ENCODE results near the gene UBE2V1.

Gene UBE2V1

GRCh38 chr20:50092436-50092835 lies 20.5 kb downstream of the UBE2V1 start:
- H4K20me1 ChIP-seq (ENCODE audit: low read depth, low read length), result no peaks in the 10 kb centered on the region
- H3K9ac ChIP-seq (ENCODE audit: low read length), result no peak overlapping the region
- no peaks in the 10 kb centered on the region for H3K27me3 ChIP-seq (ENCODE audit: low read length)
- H3K79me2 ChIP-seq (ENCODE audit: insufficient read depth, low read length), result peaks cover 27% of the 10 kb centered on the region
- no peak overlapping the region for H3K4me2 ChIP-seq (ENCODE audit: low read depth, low read length, poor library complexity, severe bottlenecking)
- no peaks in the 10 kb centered on the region for H3K9me2 ChIP-seq (replicated peaks; ENCODE audit: insufficient read depth, low read length)
- H3K9me3 ChIP-seq (ENCODE audit: insufficient read depth, low read length), result no peaks in the 10 kb centered on the region
- TF ChIP-seq CTCF (IDR thresholded peaks at IDR 0.05; ENCODE audit: insufficient read depth, low read length, poor library complexity, severe bottlenecking) (no peak), EZH2phosphoT487 (conservative IDR thresholded peaks at IDR 0.05; ENCODE audit: low read length) (no peak)
- H3K36me3 ChIP-seq (ENCODE audit: low read length), result peaks cover 17% of the 10 kb centered on the region; the same call in 1 of the 2 replicates
- H3K4me3 ChIP-seq (ENCODE audit: insufficient read depth, low read length, poor library complexity, severe bottlenecking), result no peak overlapping the region
- no peak overlapping the region for H3K27ac ChIP-seq (ENCODE audit: low read depth, low read length)
- H3F3A ChIP-seq (ENCODE audit: insufficient read depth), result peaks cover 9% of the 10 kb centered on the region; the same call in 1 of the 2 replicates
- H2AFZ ChIP-seq (ENCODE audit: low read depth, low read length, severe bottlenecking), result no peak overlapping the region

GRCh38 chr20:50089787-50090177 lies 23.2 kb downstream of the UBE2V1 start:
- Histone ChIP-seq H3F3A (ENCODE audit: insufficient read depth) (peaks cover 13% of the 10 kb centered on the region), H3K36me3 (ENCODE audit: low read length) (peaks cover 9% of the 10 kb centered on the region; the same call in 1 of the 2 replicates)

GRCh38 chr20:50089140-50089786 lies 23.7 kb downstream of the UBE2V1 start:
- H3K27me3 ChIP-seq (ENCODE audit: low read length), result no peaks in the 10 kb centered on the region
- H4K20me1 ChIP-seq (ENCODE audit: low read depth, low read length), result no peaks in the 10 kb centered on the region
- no peaks in the 10 kb centered on the region for H3K9me3 ChIP-seq (ENCODE audit: insufficient read depth, low read length)
- peaks cover 13% of the 10 kb centered on the region for H3F3A ChIP-seq (ENCODE audit: insufficient read depth)
- no peak overlapping the region for H3K27ac ChIP-seq (ENCODE audit: low read depth, low read length)
- H3K9me2 ChIP-seq (replicated peaks; ENCODE audit: insufficient read depth, low read length), result no peaks in the 10 kb centered on the region
- no peak overlapping the region for H3K4me3 ChIP-seq (ENCODE audit: insufficient read depth, low read length, poor library complexity, severe bottlenecking)
- peaks cover 4% of the 10 kb centered on the region; the same call in 1 of the 2 replicates for H3K36me3 ChIP-seq (ENCODE audit: low read length)
- TF ChIP-seq EZH2phosphoT487 (conservative IDR thresholded peaks at IDR 0.05; ENCODE audit: low read length) (no peak), CTCF (IDR thresholded peaks at IDR 0.05; ENCODE audit: insufficient read depth, low read length, poor library complexity, severe bottlenecking) (no peak)
- H3K79me2 ChIP-seq (ENCODE audit: insufficient read depth, low read length), result peaks cover 23% of the 10 kb centered on the region; the same call in 1 of the 2 replicates
- H2AFZ ChIP-seq (ENCODE audit: low read depth, low read length, severe bottlenecking), result no peak overlapping the region
- H3K9ac ChIP-seq (ENCODE audit: low read length), result no peak overlapping the region
- no peak overlapping the region for H3K4me2 ChIP-seq (ENCODE audit: low read depth, low read length, poor library complexity, severe bottlenecking)

More at GRCh38 chr20:50089787-50090177, 23.2 kb downstream of the UBE2V1 start:
- Histone ChIP-seq H3K4me2 (ENCODE audit: low read depth, low read length, poor library complexity, severe bottlenecking) (no peak overlapping the region), H3K9me2 (replicated peaks; ENCODE audit: insufficient read depth, low read length) (no peaks in the 10 kb centered on the region), H3K79me2 (ENCODE audit: insufficient read depth, low read length) (peaks cover 23% of the 10 kb centered on the region; the same call in 1 of the 2 replicates), H2AFZ (ENCODE audit: low read depth, low read length, severe bottlenecking) (no peak overlapping the region), H3K27me3 (ENCODE audit: low read length) (no peaks in the 10 kb centered on the region), H3K9me3 (ENCODE audit: insufficient read depth, low read length) (no peaks in the 10 kb centered on the region), H3K9ac (ENCODE audit: low read length) (no peak overlapping the region), H3K4me3 (ENCODE audit: insufficient read depth, low read length, poor library complexity, severe bottlenecking) (no peak overlapping the region), H3K27ac (ENCODE audit: low read depth, low read length) (no peak overlapping the region), H4K20me1 (ENCODE audit: low read depth, low read length) (no peaks in the 10 kb centered on the region)
- TF ChIP-seq EZH2phosphoT487 (conservative IDR thresholded peaks at IDR 0.05; ENCODE audit: low read length) (no peak), CTCF (IDR thresholded peaks at IDR 0.05; ENCODE audit: insufficient read depth, low read length, poor library complexity, severe bottlenecking) (no peak)

All from SU-DHL-6 (cell line).